Gastrocnemius medialis (tissue), 4 donors: ENCODE measurements around the gene ARL8B.

Experiments
- POLR2A ChIP-seq, 2 donors: fragments of 450-650 bp; IDR thresholded peaks; one replicate each; pipeline ENCODE4 v1.6.1; 2017; ENCODE audit warnings: antibody characterized with exemption in 2 of 2, mild to moderate bottlenecking in 2 of 2, moderate library complexity in 2 of 2
- TF ChIP-seq, protein P1 (sequence below), 5 experiments: fragments of 450-650 bp in 3 of 5; fragments of 200-600 bp in 2 of 5; sonication (generic) in 2 of 5; IDR thresholded peaks in 4 of 5; conservative IDR thresholded peaks in 1 of 5; 1 replicate in 4 of 5; 2 replicates in 1 of 5; pipeline ENCODE4 v1.5.1; 2016 to 2019; ENCODE audit warnings: antibody characterized with exemption in 5 of 5, mild to moderate bottlenecking in 3 of 5, moderate library complexity in 3 of 5

DNA sequence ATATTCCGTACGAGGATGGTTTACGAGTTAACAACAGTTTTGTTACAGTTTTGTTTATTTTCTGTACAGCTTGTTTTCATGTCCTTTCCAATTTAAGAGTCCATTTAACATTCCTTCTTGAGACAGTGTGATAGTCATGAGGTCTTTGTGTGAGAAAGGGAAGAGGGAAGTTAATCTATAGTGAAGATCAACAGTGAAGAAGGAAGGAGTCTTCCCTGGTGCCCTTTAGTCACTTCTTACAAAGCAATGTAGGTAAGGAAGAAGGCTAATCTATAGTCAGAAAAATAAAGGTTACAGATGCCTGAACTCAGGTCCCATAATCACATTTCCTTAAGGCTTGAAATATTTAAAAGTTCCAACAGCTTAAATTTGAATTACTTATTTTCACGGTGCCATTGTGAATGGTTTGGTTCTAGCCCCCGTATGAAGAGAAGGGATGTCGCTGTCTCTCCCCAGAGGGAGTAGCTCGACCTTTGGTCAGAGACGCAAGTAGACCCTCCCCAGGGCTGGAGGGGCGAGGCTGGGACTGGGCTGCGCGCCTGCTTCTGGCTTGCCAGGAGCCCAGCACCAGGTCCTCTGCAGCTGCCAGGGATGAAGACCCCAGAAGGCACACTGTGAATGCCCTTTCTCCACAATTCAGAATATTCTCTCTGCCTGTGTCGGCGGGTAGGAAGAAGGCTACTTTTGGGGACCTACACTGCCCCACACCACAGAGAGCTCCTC, 100.4 kb downstream of the ARL8B start:
- TF ChIP-seq, protein P1, sequence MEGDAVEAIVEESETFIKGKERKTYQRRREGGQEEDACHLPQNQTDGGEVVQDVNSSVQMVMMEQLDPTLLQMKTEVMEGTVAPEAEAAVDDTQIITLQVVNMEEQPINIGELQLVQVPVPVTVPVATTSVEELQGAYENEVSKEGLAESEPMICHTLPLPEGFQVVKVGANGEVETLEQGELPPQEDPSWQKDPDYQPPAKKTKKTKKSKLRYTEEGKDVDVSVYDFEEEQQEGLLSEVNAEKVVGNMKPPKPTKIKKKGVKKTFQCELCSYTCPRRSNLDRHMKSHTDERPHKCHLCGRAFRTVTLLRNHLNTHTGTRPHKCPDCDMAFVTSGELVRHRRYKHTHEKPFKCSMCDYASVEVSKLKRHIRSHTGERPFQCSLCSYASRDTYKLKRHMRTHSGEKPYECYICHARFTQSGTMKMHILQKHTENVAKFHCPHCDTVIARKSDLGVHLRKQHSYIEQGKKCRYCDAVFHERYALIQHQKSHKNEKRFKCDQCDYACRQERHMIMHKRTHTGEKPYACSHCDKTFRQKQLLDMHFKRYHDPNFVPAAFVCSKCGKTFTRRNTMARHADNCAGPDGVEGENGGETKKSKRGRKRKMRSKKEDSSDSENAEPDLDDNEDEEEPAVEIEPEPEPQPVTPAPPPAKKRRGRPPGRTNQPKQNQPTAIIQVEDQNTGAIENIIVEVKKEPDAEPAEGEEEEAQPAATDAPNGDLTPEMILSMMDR (IDR thresholded peaks at IDR 0.05 in 4 of 5, conservative IDR thresholded peaks at IDR 0.05 in 1 of 5) = no peak
- no peak for TF ChIP-seq POLR2A (IDR thresholded peaks at IDR 0.05)
